Fibroblast of peridontal ligament (primary cell): Measurements from ENCODE around the gene CYP2A13.
"Not testable (repeated sequence)": the region's sequence is repeated elsewhere in the genome, so short reads cannot be mapped to it uniquely, and the experiment has no call there.

Experiments
- DNase-seq: peaks from one replicate; pipeline ENCODE4 v3.0.0-alpha.2; 2010; ENCODE audit errors: extremely low read depth

The CYP2A13 gene

DNA sequence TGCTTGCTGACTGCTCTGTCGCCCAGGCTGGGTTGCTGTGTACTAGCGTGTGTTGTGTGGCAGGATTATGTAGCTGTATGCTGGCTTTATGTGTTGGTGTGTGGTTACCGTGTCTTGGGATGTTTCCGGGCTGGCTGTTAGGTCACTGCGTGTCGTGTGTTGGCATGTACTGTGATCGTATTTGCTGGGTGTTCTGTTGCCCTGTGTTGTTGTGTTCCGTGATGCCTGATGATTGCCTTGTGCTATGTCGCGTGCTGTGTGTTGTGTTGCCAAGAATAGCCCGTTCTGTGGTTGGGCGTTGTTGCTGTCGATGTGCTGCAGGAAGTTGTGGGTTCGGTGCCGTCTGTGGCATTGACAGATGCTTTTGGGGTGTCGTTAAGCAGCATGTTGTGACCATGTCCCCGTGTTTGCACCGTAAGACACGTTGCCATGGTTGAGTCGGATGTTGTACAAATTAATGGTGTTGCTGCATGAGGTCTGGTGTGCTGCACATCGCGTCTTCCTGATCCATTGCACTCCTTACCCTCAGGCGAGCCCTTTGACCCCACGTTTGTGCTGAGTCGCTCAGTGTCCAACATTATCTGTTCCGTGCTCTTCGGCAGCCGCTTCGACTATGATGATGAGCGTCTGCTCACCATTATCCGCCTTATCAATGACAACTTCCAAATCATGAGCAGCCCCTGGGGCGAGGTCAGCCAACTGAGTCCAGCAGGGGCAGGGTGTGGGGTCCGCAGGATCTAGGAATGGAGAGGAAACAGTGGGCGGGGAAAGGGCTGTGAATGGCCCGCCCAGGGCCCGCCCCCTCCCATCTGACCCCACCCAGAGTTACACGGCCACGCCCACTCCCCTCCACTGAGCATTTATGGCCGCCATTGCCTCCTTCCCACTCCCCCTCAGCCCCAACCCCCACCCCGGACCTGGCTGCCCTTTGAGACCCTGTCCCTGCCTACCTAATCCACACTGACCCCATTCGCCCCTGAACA is 33.0 kb downstream of the CYP2A13 start:
- DNase-seq = not testable (repeated sequence)

- DNase-seq = not testable (repeated sequence)
These were observed 34.6 kb downstream of the CYP2A13 start for GRCh38 chr19:41122846-41123245.

- DNase-seq = no peak
These were observed 35.6 kb downstream of the CYP2A13 start for GRCh38 chr19:41123716-41124294.

DNA sequence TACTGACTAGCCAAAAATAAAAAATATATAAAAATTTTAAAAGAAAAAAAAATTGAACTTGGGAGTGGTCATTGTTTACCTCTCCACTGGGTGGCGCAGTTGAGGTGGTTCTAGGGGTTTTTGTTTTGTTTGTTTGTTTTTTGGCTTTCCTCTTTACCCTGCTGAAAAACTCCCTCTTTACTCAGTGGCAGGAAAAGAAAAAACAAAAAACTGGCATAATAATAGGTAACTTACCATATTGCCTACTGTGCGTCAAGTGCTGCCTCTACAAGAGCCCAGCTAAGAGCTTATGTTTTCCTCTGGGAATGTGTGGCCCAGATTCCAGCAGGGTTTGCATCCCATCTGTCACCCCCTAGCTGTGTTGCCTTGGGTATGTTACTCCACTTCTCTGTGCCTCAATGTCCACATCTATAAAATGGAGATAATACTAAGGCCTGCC is 38.5 kb downstream of the CYP2A13 start:
- DNase-seq = peak; percentile 21

DNA sequence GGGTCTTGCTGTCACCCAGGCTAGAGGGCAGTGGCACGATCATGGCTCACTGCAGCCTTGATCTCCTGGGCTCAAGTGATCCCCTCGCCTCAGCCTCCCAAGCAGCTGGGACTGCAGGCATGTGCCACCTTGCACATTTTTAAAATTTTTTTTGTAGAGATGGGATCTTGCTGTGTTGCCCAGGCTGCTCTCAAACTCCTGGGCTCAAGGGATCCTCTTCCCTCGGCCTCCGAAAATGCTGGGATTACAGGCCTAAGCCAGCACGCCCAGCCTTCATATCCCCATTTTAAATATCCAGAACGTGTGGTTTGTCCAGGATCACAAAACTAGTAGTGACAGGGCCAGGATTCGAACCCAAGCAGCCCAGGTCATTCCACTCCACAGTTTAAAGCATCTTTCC is 39.1 kb downstream of the CYP2A13 start:
- not testable (repeated sequence) for DNase-seq

GRCh38 chr19:41127801-41128300 is 39.6 kb downstream of the CYP2A13 start:
- DNase-seq = peak; percentile 32

DNA sequence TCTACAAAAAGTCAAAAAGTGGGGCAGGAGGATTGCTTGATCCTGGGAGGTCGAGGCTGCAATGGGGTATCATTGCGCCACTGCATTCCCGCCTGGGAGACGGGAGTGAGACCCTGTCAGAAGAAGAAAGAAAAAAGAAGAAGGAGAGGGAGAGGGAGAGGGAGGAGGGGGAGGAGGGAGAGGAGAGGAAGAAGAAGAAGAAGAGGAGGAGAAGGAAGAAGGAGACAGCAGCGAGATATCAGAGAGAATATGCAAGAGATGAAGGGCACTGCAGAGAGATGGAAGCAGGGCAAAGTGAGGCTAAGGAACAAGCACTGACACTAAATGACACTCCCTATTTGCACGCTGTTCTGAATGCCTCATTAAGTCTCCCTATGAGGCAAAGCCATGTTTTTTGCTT is 40.4 kb downstream of the CYP2A13 start:
- no peak for DNase-seq

GRCh38 chr19:41131186-41131585 is 42.9 kb downstream of the CYP2A13 start:
- DNase-seq = no peak

GRCh38 chr19:41133260-41133659 is 45.0 kb downstream of the CYP2A13 start:
- DNase-seq = no peak

DNA sequence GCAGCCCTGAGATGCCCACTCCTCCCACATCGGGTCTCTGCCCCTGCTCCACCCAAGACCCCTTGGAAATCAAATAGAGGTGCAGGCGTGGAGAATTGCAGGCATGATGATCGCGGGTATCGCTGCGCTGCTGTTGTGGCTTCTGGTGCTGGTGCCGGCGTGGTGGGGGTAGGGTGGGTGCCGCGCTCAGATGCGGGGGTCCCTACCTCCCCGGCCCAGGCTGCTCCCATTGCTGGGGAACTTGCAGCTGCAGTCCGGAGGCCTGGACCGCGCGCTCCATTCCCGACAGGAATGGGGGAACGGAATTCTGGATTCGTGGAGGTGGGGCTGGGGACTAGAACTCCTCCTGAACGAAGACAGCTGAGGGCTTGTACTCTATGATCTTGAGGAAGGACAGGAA is 46.4 kb downstream of the CYP2A13 start:
- DNase-seq = no peak

DNA sequence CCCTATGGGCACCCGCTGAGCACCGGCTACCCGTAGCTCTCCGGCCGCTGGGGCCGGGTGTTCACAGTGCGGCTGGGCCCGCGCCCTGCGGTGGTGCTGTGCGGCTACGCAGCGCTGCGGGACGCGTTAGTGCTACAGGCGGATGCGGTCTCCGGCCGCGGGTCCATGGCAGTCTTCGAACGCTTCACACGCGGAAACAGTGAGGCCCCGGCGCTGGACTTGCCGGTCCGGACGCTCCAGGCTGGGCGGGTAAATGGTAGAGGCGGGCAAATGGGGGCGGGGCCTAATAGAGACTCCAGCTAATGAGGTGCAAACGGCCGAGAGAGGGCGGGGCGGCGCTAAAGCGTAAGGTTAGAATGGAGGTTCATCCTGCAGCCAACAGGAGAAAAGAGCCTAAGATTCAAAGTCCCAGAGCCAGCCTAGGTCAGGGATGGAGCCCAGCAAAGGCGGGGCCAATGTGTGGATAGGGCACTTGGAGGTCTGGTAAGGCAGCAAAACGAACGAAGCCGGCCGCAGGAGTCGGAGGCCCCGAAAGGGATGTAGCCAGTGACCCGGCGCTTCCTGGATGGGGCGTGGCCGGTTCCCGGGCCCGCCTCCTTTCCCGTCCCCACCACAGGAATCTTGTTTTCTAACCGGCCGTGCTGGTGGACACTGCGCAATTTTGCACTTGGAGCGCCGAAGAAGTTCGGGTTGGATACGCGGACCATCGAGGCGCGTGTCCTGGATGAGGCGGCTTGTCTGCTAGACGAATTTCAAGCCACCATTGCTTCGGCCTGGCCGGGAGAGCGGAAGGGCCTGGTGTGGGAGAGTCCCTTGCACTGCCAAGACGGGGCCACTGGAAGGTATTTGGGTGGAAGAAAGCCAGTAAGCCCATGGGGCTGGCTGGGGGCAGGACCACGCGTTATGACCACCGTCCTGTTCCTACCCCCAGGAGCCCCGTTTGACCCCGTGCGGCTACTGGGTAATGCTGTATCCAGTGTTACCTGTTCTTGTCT is 47.4 kb downstream of the CYP2A13 start:
- peak; percentile 6 for DNase-seq

DNA sequence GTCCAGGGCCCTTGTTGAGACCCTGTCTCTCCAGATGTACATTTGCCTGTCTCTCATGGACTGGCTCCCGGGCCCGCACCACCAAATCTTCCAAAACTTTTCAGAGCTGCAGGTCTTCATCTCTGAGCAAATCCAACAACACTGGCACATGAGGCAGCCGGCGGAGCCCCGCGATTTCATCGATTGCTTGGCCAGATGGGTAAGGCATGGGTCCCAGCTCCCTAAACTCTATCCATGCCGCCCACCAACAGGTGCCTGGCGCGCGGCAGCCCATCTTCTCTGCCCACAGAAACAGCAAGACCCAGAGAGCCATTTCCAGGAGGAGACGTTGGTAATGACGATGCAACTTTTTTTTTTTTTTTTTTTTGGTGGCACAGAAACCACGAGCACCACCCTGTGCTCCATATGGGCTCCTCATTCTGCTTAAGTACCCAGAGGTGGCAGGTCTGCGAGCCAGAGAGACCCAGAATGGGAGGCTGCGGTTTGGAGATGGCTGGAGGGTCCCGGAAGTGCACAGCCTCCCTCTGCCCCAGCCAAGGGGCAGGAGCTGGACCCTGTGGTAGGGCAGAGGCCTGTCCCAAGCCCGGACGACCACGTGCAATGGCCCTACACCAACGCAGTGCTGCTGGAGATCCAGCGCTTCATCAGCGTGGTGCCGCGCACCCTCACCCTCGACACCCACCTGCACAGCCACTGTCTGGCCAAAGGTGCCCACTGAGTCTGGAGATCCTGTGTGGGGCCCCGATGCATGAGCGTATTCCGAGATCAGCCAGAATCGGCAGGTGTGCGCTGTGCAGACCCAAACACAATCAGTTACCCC is 48.6 kb downstream of the CYP2A13 start:
- DNase-seq = no peak

- DNase-seq = peak; percentile 83
These were observed 56.2 kb downstream of the CYP2A13 start for GRCh38 chr19:41144403-41144802.
